CD4-positive, alpha-beta T cell (primary cell): Measurements from ENCODE around the gene NFIA. TPM values are rescaled to one million over a fixed set of nuclear protein-coding genes. Genes with fewer than 3 reads are reported as not detected.

Experiments used
- ATAC-seq: fragments of 200-7000 bp; cut with Tn5 transposase; one replicate; pipeline ENCODE4 v1.10.0; 2022; ENCODE audit warnings: mild to moderate bottlenecking; ENCODE audit not compliant: poor library complexity
- CTCF ChIA-PET: fragments of 350-600 bp; sonication (Branson Sonifier 250); formaldehyde crosslinking; loops from one replicate; lab custom pipeline; 2021; ENCODE audit warnings: antibody characterized with exemption, inconsistent platforms; lab: Charles Lee
- POLR2A ChIA-PET: fragments of 350-600 bp; sonication (Branson Sonifier 250); formaldehyde crosslinking; loops from one replicate; lab custom pipeline; 2021; ENCODE audit warnings: antibody characterized with exemption, inconsistent platforms; lab: Charles Lee
- DNase-seq, 14 experiments: peaks; one replicate each; pipeline ENCODE4 v3.0.0-alpha.2; 2013 to 2020; ENCODE audit warnings: mixed read lengths in 2 of 14
- H3K27ac ChIP-seq, 2 donors: one replicate each; pipeline versions ENCODE4 v1.5.1 to v1.7.0; 2013; ENCODE audit warnings: low read length in 2 of 2, low read depth in 1 of 2, mild to moderate bottlenecking in 1 of 2
- H3K27me3 ChIP-seq, 2 experiments: 1 replicate in 1 of 2; 2 replicates in 1 of 2; pipeline versions ENCODE4 v1.6.1 to v1.7.0; 2013; ENCODE audit warnings: low read length in 2 of 2, control low read depth in 1 of 2, mild to moderate bottlenecking in 1 of 2, moderate library complexity in 1 of 2; ENCODE audit not compliant: insufficient read depth in 2 of 2, control insufficient read depth in 1 of 2
- H3K36me3 ChIP-seq: one replicate; pipeline ENCODE4 v1.6.1; 2013; ENCODE audit warnings: low read length, control low read depth; ENCODE audit not compliant: insufficient read depth
- H3K4me1 ChIP-seq: one replicate; pipeline ENCODE4 v1.6.1; 2013; ENCODE audit warnings: low read length, control low read depth; ENCODE audit not compliant: insufficient read depth
- H3K4me3 ChIP-seq: one replicate; pipeline ENCODE4 v1.5.1; 2013; ENCODE audit warnings: mild to moderate bottlenecking, low read length, moderate library complexity
- H3K9me3 ChIP-seq, 2 experiments: 1 replicate in 1 of 2; 2 replicates in 1 of 2; pipeline versions ENCODE4 v1.6.1 to v1.7.0; 2013; ENCODE audit warnings: low read length in 2 of 2, mild to moderate bottlenecking in 2 of 2, control low read depth in 1 of 2, moderate library complexity in 1 of 2; ENCODE audit not compliant: control insufficient read depth in 1 of 2, insufficient read depth in 1 of 2
- H3K27ac Mint-ChIP-seq: one replicate; pipeline ENCODE4 v1.8.0; 2020; ENCODE audit warnings: mixed read lengths
- H3K27me3 Mint-ChIP-seq: one replicate; pipeline ENCODE4 v1.8.0; 2021; ENCODE audit warnings: mixed read lengths
- H3K36me3 Mint-ChIP-seq: one replicate; pipeline ENCODE4 v1.8.0; 2021; ENCODE audit warnings: low read depth, mixed read lengths
- H3K4me1 Mint-ChIP-seq: one replicate; pipeline ENCODE4 v1.8.0; 2021; ENCODE audit warnings: low read depth, mixed read lengths
- H3K4me3 Mint-ChIP-seq: one replicate; pipeline ENCODE4 v1.8.0; 2020; ENCODE audit warnings: mild to moderate bottlenecking, mixed read lengths
- H3K9me3 Mint-ChIP-seq: one replicate; pipeline ENCODE4 v1.8.0; 2020; ENCODE audit warnings: mixed read lengths
- intact Hi-C, 2 experiments: fragments of 100-400 bp; cut with DNase I in 1 of 2; cut with micrococcal nuclease in 1 of 2; formaldehyde crosslinking; loops; one replicate each; pipeline versions ENCODE4 v1.15.1 to v1.9.0; 2023 to 2025; cut with DNase I, micrococcal nuclease
- total RNA-seq, 174 experiments: library from RNA in 2 of 174; stranded (reverse) in 2 of 174; gene quantifications; one replicate each; pipeline ENCODE4 v1.2.3 and lab custom pipeline; 2021 to 2026
- TF ChIP-seq, protein P1 (sequence below): fragments of 200-600 bp; IDR thresholded peaks from one replicate; pipeline ENCODE4 v1.8.0; 2022; ENCODE audit warnings: antibody characterized with exemption, mild to moderate bottlenecking

NFIA gene
- total RNA-seq, 2 experiments from 2014 or later: 4.8 to 5.9 TPM

DNA sequence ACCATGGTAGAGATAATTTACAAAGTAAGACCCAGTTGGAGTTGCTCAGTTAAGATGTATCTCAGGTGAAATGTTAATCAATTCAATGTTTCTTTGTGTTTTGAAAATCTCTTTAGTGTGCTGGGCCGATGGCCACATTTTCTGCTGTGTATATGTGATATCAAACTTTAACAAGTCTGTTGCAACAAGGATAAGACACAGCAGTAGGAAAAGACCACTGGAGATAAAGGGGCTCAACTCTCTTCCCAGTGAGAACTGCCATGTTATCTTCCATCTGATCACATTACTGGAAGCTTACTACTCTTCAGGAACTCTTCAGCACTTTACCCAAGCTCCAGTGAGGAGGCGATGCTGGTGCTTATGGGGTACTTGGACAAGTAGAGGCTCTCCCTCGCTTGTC, 227.7 kb downstream of the NFIA start:
- H3K27me3 Mint-ChIP-seq: no peaks in the 10 kb centered on the region
- TF ChIP-seq, protein P1, sequence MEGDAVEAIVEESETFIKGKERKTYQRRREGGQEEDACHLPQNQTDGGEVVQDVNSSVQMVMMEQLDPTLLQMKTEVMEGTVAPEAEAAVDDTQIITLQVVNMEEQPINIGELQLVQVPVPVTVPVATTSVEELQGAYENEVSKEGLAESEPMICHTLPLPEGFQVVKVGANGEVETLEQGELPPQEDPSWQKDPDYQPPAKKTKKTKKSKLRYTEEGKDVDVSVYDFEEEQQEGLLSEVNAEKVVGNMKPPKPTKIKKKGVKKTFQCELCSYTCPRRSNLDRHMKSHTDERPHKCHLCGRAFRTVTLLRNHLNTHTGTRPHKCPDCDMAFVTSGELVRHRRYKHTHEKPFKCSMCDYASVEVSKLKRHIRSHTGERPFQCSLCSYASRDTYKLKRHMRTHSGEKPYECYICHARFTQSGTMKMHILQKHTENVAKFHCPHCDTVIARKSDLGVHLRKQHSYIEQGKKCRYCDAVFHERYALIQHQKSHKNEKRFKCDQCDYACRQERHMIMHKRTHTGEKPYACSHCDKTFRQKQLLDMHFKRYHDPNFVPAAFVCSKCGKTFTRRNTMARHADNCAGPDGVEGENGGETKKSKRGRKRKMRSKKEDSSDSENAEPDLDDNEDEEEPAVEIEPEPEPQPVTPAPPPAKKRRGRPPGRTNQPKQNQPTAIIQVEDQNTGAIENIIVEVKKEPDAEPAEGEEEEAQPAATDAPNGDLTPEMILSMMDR: no peak
- intact Hi-C loops: no loop called here
- Histone ChIP-seq H3K9me3 (no peaks in the 10 kb centered on the region), H3K4me3 (no peak overlapping the region), H3K4me1 (no peaks in the 10 kb centered on the region), H3K36me3 (no peaks in the 10 kb centered on the region), H3K27me3 (no peaks in the 10 kb centered on the region), H3K27ac (no peak overlapping the region)
- DNase-seq: no peak
- no peak for ATAC-seq
- no peak overlapping the region for H3K27ac Mint-ChIP-seq
- H3K9me3 Mint-ChIP-seq: no peaks in the 10 kb centered on the region
- no peak overlapping the region for H3K4me3 Mint-ChIP-seq
- no peaks in the 10 kb centered on the region for H3K4me1 Mint-ChIP-seq
- ChIA-PET CTCF (no interaction called here), POLR2A (no interaction called here)
- no peaks in the 10 kb centered on the region for H3K36me3 Mint-ChIP-seq

DNA sequence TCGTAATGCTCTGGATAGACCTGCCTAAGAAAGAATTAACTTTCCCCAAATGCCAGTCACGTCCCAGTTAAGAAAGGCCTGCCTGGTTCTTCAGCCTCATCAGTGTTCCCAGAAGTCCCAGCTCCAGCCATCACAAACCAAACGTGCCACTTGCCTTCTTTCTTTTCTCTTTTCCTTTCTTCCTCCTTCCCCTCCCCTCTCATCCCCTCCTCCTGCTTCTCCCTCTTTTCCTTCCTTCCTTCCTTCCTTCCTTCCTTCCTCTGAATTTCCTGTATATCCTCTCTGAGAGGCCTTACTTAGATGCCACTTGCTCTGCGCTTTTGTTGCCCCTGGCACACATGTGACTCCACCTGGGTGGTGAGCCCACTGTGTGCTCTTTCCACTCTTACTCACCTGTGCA, 228.2 kb downstream of the NFIA start:
- DNase-seq (no peak), ATAC-seq (no peak)
- TF ChIP-seq, protein P1: no peak
- H3K36me3 ChIP-seq: no peaks in the 10 kb centered on the region
- H3K4me3 Mint-ChIP-seq: no peak overlapping the region
- no peaks in the 10 kb centered on the region for H3K27me3 ChIP-seq
- H3K27ac Mint-ChIP-seq: no peak overlapping the region
- intact Hi-C loops: no loop called here
- no peak overlapping the region for H3K4me3 ChIP-seq
- ChIA-PET CTCF (no interaction called here), POLR2A (no interaction called here)
- no peaks in the 10 kb centered on the region for H3K4me1 Mint-ChIP-seq
- H3K27ac ChIP-seq: no peak overlapping the region
- H3K9me3 Mint-ChIP-seq: no peaks in the 10 kb centered on the region
- no peaks in the 10 kb centered on the region for H3K4me1 ChIP-seq
- H3K9me3 ChIP-seq: no peaks in the 10 kb centered on the region
- H3K36me3 Mint-ChIP-seq: no peaks in the 10 kb centered on the region
- no peaks in the 10 kb centered on the region for H3K27me3 Mint-ChIP-seq

DNA sequence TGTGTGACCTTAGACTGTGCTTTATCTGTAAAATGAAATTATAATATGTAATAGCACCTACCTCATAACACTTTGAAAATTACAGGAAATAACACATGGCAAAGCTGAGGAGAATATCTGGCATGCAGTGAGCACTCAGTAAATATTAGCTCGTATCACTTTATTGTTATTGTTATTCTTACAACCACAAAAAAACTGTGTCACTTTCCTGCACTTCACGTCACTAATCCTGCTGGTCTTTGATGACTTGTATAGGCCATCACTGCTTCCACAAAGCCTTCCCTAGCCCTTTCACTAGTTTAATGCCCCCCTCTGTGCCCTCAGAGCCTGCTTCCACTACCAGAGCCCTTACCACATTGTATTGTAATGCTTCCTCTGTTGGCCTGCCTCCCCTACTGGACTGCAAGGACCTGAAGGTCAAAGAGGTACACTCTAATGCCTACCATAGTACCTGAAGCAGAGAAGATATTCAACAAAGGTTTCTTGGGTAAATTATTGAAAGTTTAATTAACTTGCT, 231.6 kb downstream of the NFIA start:
- Mint-ChIP-seq H3K4me3 (no peak overlapping the region), H3K27me3 (no peaks in the 10 kb centered on the region), H3K9me3 (no peaks in the 10 kb centered on the region), H3K4me1 (no peaks in the 10 kb centered on the region), H3K27ac (no peak overlapping the region), H3K36me3 (no peaks in the 10 kb centered on the region)
- DNase-seq (no peak), ATAC-seq (no peak)
- Histone ChIP-seq H3K4me3 (no peak overlapping the region), H3K36me3 (no peaks in the 10 kb centered on the region), H3K9me3 (no peaks in the 10 kb centered on the region), H3K27me3 (no peaks in the 10 kb centered on the region), H3K27ac (no peak overlapping the region), H3K4me1 (no peaks in the 10 kb centered on the region)
- TF ChIP-seq, protein P1: no peak
- intact Hi-C loops: no loop called here
- ChIA-PET CTCF (no interaction called here), POLR2A (no interaction called here)
